Bronchial epithelial cell (primary cell): ENCODE results near the gene TSHZ3. TPM values are rescaled to one million over a fixed set of nuclear protein-coding genes. Genes with fewer than 3 reads are reported as not detected.
A peak's percentile ranks its signal among the peaks of the same experiment; 100 is the strongest.

Source experiments
- DNase-seq: peaks from one replicate; pipeline ENCODE4 v3.0.0-alpha.2; 2010; ENCODE audit warnings: low read depth
- FAIRE-seq: peaks from 2 replicates; lab custom pipeline; 2011; peaks lifted over from hg19 to GRCh38; lab: Jason Lieb, UNC
- H3K27me3 ChIP-seq: 2 replicates; pipeline ENCODE4 v1.5.1; 2011; ENCODE audit warnings: low read length; ENCODE audit not compliant: control insufficient read depth, insufficient read depth
- H3K36me3 ChIP-seq: 2 replicates; pipeline ENCODE4 v1.5.1; 2011; ENCODE audit warnings: low read length; ENCODE audit not compliant: control insufficient read depth, insufficient read depth
- H3K4me3 ChIP-seq: 2 replicates; pipeline ENCODE4 v1.5.1; 2011; ENCODE audit warnings: mild to moderate bottlenecking, low read depth, low read length, control low read depth
- CTCF ChIP-seq: IDR thresholded peaks from 2 replicates; pipeline ENCODE4 v1.5.1; 2011; ENCODE audit warnings: mild to moderate bottlenecking, moderate library complexity, low read length, control low read depth, inconsistent platforms; ENCODE audit not compliant: insufficient read depth, severe bottlenecking
- total RNA-seq: library from RNA; depleted of rRNA; stranded (reverse); fragments of >200 nt; gene quantifications from 2 replicates; pipeline ENCODE4 v1.2.1, GENCODE V29; 2014

Gene TSHZ3
- total RNA-seq, 1 donor from 2014 or later = 1.6 TPM

- DNase-seq = no peak
- TF ChIP-seq CTCF = no peak
- FAIRE-seq = peak; percentile 82
- Histone ChIP-seq H3K4me3 (no peak overlapping the region), H3K27me3 (no peaks in the 10 kb centered on the region), H3K36me3 (peaks cover 1% of the 10 kb centered on the region)
Measured at GRCh38 chr19:31326329-31327028, 22.8 kb downstream of the TSHZ3 start.

GRCh38 chr19:31325342-31325741, 23.9 kb downstream of the TSHZ3 start:
- FAIRE-seq = no peak
- DNase-seq = no peak
- H3K27me3 ChIP-seq = no peaks in the 10 kb centered on the region
- no peak overlapping the region for H3K4me3 ChIP-seq
- H3K36me3 ChIP-seq = peaks cover 1% of the 10 kb centered on the region
- no peak for TF ChIP-seq CTCF

GRCh38 chr19:31319465-31319864, 29.8 kb downstream of the TSHZ3 start:
- H3K36me3 ChIP-seq = no peaks in the 10 kb centered on the region
- FAIRE-seq (no peak), DNase-seq (no peak)
- no peak for TF ChIP-seq CTCF
- H3K27me3 ChIP-seq = no peaks in the 10 kb centered on the region
- H3K4me3 ChIP-seq = no peak overlapping the region

- FAIRE-seq (no peak), DNase-seq (no peak)
- Histone ChIP-seq H3K36me3 (no peaks in the 10 kb centered on the region), H3K27me3 (no peaks in the 10 kb centered on the region), H3K4me3 (no peak overlapping the region)
- no peak for TF ChIP-seq CTCF
Measured at GRCh38 chr19:31318790-31319425, 30.3 kb downstream of the TSHZ3 start.

- DNase-seq (no peak), FAIRE-seq (no peak)
- TF ChIP-seq CTCF = no peak
- no peaks in the 10 kb centered on the region for H3K36me3 ChIP-seq
- no peaks in the 10 kb centered on the region for H3K27me3 ChIP-seq
- no peak overlapping the region for H3K4me3 ChIP-seq
Measured at GRCh38 chr19:31317570-31317969, 31.7 kb downstream of the TSHZ3 start.
